Measurements from ENCODE around the gene GTF3C1. TPM values are rescaled to one million over a fixed set of nuclear protein-coding genes. Genes with fewer than 3 reads are reported as not detected.

Gene GTF3C1
- total RNA-seq, 1 experiment from 2014 or later = 38.1 TPM

DNA sequence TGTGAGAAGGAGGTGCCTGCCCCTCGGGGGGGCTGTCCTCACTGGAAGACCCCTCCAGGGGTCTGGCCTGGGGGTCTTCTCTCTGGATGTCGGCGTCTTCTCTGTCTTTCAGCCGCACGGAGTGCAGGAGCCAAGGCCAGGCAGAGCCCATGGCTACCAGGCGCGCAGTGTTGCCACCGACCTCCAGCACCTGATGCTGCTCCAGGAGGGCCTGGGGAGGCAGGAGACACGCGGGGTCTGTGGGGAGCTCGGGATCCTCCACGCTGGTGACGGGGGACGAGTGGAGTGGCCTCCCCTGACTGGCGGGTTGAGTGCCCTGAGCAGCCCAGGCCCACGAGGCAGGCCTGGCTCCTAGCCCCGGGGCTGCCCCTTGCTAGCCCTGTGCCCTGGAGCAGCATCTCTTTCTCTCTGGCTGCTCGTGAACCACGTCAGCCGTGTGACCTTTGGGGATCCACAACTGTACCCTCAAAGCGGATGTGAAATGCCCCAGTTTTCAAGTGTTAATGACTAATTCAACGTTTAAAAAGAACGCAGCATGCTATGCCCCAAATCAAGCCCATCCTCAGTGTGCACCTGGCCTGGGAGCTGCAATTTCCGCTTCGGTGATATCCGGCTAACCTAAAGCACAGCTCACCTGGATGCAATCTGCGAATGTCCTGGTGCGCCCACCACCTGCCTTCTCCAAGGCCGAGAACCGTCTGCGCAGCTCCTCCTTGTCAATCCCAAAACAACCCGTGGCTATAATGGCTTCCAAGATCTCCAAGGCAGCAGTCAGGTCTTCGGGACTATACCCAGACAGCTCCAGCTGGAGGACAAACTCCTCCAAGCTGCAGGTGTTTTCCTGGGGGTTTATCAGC lies 84.9 kb downstream of the GTF3C1 start:
- H3K4me1 Mint-ChIP-seq (ENCODE audit: insufficient read depth, unreplicated experiment) = no peaks in the 10 kb centered on the region
- H3K27ac Mint-ChIP-seq (ENCODE audit: low read depth, unreplicated experiment) = no peak overlapping the region
- DNase-seq (ENCODE audit: unreplicated experiment) = no peak
- TF ChIP-seq, protein P1, sequence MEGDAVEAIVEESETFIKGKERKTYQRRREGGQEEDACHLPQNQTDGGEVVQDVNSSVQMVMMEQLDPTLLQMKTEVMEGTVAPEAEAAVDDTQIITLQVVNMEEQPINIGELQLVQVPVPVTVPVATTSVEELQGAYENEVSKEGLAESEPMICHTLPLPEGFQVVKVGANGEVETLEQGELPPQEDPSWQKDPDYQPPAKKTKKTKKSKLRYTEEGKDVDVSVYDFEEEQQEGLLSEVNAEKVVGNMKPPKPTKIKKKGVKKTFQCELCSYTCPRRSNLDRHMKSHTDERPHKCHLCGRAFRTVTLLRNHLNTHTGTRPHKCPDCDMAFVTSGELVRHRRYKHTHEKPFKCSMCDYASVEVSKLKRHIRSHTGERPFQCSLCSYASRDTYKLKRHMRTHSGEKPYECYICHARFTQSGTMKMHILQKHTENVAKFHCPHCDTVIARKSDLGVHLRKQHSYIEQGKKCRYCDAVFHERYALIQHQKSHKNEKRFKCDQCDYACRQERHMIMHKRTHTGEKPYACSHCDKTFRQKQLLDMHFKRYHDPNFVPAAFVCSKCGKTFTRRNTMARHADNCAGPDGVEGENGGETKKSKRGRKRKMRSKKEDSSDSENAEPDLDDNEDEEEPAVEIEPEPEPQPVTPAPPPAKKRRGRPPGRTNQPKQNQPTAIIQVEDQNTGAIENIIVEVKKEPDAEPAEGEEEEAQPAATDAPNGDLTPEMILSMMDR (IDR thresholded peaks at IDR 0.05; ENCODE audit: unreplicated experiment) = no peak
- H3K27me3 Mint-ChIP-seq (ENCODE audit: insufficient read depth, unreplicated experiment) = no peaks in the 10 kb centered on the region
- ChIA-PET POLR2A (no interaction called here), CTCF (interaction anchor here (1.1 to 4.6 kb wide), 3 partner anchors 96 to 271 kb away, joined by 3 to 20 read pairs (median 4); no protein-coding TSS in a partner anchor)
- H3K9me3 Mint-ChIP-seq (ENCODE audit: unreplicated experiment) = no peaks in the 10 kb centered on the region
- H3K4me3 Mint-ChIP-seq (ENCODE audit: unreplicated experiment) = no peak overlapping the region
- peaks cover 77% of the 10 kb centered on the region for H3K36me3 Mint-ChIP-seq (ENCODE audit: insufficient read depth, unreplicated experiment)
- BruUV-seq (replicated peaks) = TSS peak; percentile 35
- intact Hi-C loops (cut with micrococcal nuclease) = no loop called here

DNA sequence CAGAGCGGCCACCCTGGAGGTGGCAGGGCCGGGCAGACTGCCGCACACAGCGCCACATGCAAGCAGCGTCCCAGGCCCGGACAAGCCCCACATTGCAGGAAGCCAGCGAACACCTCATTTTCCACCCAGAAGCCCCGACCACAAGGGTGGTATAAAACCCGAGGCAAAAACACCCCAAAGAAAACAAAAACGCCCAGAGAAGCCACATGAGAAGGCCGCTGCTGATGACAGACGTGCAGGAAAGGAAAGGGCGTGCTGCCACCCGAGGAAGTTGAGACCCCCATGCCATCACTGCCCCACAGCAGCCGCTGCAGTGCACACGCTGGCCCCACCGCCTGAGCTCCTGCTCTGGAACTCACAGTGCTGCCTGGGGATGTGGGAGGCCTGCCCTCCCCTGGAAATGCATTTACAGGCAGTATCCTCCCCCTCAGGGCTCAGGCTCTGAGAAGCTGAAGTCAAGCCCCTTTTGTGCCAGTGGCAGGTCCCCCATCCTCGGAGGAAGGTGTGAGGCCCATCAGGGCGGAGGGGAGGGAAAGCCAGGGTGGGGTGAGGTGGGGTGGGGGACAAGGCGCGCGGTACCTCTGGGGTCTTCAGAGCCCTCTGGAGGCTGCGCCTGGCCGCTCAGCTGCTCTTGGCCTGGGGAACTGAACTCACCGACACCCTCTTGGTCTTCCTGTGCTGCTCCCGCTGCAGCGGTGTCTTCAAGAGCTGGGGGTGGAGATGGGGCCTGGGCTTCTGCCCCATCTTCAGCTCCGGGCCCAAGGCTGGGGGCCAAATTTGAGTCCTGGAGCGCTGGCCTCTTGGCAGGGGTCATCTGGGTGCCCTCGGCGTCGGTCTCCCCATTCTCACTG lies 85.7 kb downstream of the GTF3C1 start:
- Mint-ChIP-seq H3K27me3 (ENCODE audit: insufficient read depth, unreplicated experiment) (no peaks in the 10 kb centered on the region), H3K27ac (ENCODE audit: low read depth, unreplicated experiment) (no peak overlapping the region), H3K4me1 (ENCODE audit: insufficient read depth, unreplicated experiment) (no peaks in the 10 kb centered on the region), H3K4me3 (ENCODE audit: unreplicated experiment) (no peak overlapping the region), H3K9me3 (ENCODE audit: unreplicated experiment) (no peaks in the 10 kb centered on the region), H3K36me3 (ENCODE audit: insufficient read depth, unreplicated experiment) (peaks cover 68% of the 10 kb centered on the region)
- no peak for DNase-seq (ENCODE audit: unreplicated experiment)
- ChIA-PET POLR2A (no interaction called here), CTCF (interaction anchor here (1.1 to 4.6 kb wide), 3 partner anchors 95 to 270 kb away, joined by 3 to 20 read pairs (median 4); no protein-coding TSS in a partner anchor)
- BruUV-seq (replicated peaks) = no TSS peak
- TF ChIP-seq, protein P1 (IDR thresholded peaks at IDR 0.05; ENCODE audit: unreplicated experiment) = no peak
- intact Hi-C loops (cut with micrococcal nuclease) = no loop called here

DNA sequence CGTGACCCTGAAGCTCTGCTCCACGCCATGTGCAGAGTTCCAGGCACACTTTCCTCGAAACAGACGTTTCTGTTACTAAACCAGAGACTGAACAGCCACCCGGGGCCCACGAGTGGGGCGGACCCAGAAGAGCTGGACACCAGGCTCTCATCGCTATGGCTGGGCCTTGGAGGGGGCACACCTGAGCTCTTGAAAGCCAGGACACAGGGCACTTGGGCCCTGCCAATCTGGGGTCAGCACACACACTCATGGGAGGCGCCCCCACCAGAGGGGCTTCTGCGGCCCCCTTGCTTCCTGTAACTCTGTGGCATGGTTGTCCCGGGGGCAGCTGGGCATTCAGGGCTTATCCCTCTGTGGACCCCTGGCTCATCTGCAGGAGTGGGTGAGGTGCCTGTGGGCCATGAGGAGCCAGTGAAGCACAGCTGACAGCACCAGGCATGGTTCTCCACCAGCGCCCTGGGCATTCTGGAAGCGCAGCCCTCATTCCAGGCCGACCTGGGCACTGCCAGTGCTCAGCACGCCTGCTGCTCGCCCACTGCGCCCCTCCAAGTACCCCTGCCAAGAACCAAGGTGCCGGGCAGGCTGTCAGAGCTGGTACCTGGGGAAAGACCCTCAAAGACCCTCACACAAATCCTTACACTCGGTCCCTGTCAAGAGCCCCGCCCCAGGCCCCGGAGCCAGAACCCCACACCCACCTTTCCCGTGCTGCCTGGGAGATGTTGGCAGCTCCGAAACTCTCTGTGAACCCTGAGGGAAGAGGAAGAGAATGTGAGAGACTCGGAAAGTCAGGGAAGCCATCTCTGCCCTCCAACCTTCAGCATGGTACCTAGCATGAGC lies 86.6 kb downstream of the GTF3C1 start:
- intact Hi-C loops (cut with micrococcal nuclease) = no loop called here
- Mint-ChIP-seq H3K36me3 (ENCODE audit: insufficient read depth, unreplicated experiment) (peaks cover 60% of the 10 kb centered on the region), H3K27ac (ENCODE audit: low read depth, unreplicated experiment) (no peak overlapping the region), H3K4me3 (ENCODE audit: unreplicated experiment) (no peak overlapping the region), H3K4me1 (ENCODE audit: insufficient read depth, unreplicated experiment) (no peaks in the 10 kb centered on the region), H3K27me3 (ENCODE audit: insufficient read depth, unreplicated experiment) (no peaks in the 10 kb centered on the region), H3K9me3 (ENCODE audit: unreplicated experiment) (no peaks in the 10 kb centered on the region)
- no TSS peak for BruUV-seq (replicated peaks)
- ChIA-PET CTCF (interaction anchor here (0.6 to 4.6 kb wide), 5 partner anchors 20 to 307 kb away, joined by 3 to 20 read pairs (median 3); no protein-coding TSS in a partner anchor), POLR2A (no interaction called here)
- DNase-seq (ENCODE audit: unreplicated experiment) = no peak
- TF ChIP-seq, protein P1 (IDR thresholded peaks at IDR 0.05; ENCODE audit: unreplicated experiment) = no peak

All from MCF 10A (cell line).